WERI-Rb-1 (cell line): Measurements from ENCODE around the gene PCDHB4.
"Not testable (repeated sequence)": the region's sequence is repeated elsewhere in the genome, so short reads cannot be mapped to it uniquely, and the experiment has no call there.

Source experiments
- DNase-seq: peaks from one replicate; pipeline ENCODE4 v3.0.0-alpha.2; 2020
- H3K27ac ChIP-seq: fragments of 250-450 bp; sonication (Bioruptor Pico); 2 replicates; pipeline ENCODE4 v1.5.1; 2020; ENCODE audit warnings: mild to moderate bottlenecking, moderate library complexity
- H3K27me3 ChIP-seq: fragments of 250-450 bp; sonication (Bioruptor Pico); 2 replicates; pipeline ENCODE4 v1.5.1; 2021; ENCODE audit warnings: mild to moderate bottlenecking, low read depth, moderate library complexity; ENCODE audit not compliant: insufficient read depth, severe bottlenecking
- H3K36me3 ChIP-seq: fragments of 250-450 bp; sonication (Bioruptor Pico); 2 replicates; pipeline ENCODE4 v1.5.1; 2020; ENCODE audit warnings: mild to moderate bottlenecking, moderate library complexity
- H3K4me3 ChIP-seq: 2 replicates; pipeline ENCODE4 v1.5.1; 2011; ENCODE audit warnings: low read depth, mild to moderate bottlenecking, control low read depth, low read length
- H3K9me3 ChIP-seq: fragments of 250-450 bp; sonication (Bioruptor Pico); 2 replicates; pipeline ENCODE4 v1.5.1; 2021; ENCODE audit warnings: mild to moderate bottlenecking, moderate library complexity; ENCODE audit not compliant: severe bottlenecking
- CTCF ChIP-seq: IDR thresholded peaks from 2 replicates; pipeline ENCODE4 v1.5.1; 2011; ENCODE audit warnings: low read depth, mild to moderate bottlenecking, control low read depth, inconsistent platforms, low read length

PCDHB4 gene

GRCh38 chr5:141095263-141095641 lies 26.4 kb upstream of the PCDHB4 start:
- Histone ChIP-seq H3K4me3 (peak overlapping the region; percentile 74), H3K9me3 (peaks cover 7% of the 10 kb centered on the region), H3K36me3 (peaks cover 11% of the 10 kb centered on the region), H3K27me3 (no peaks in the 10 kb centered on the region), H3K27ac (no peak overlapping the region; the same call in 1 of the 2 replicates)
- no peak for DNase-seq
- TF ChIP-seq CTCF, result no peak

- not testable (repeated sequence) for H3K9me3 ChIP-seq, H3K4me3 ChIP-seq, H3K27me3 ChIP-seq, DNase-seq, H3K27ac ChIP-seq
- peaks cover 11% of the 10 kb centered on the region for H3K36me3 ChIP-seq
These were observed 25.4 kb upstream of the PCDHB4 start for GRCh38 chr5:141096181-141096580.

DNA sequence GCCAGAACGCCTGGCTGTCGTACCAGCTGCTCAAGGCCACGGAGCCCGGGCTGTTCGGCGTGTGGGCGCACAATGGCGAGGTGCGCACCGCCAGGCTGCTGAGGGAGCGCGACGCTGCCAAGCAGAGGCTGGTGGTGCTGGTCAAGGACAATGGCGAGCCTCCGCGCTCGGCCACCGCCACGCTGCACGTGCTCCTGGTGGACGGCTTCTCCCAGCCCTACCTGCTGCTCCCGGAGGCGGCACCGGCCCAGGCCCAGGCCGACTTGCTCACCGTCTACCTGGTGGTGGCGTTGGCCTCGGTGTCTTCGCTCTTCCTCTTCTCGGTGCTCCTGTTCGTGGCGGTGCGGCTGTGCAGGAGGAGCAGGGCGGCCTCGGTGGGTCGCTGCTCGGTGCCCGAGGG lies 25.0 kb upstream of the PCDHB4 start:
- not testable (repeated sequence) for H3K27ac ChIP-seq, H3K27me3 ChIP-seq, H3K9me3 ChIP-seq, H3K4me3 ChIP-seq, DNase-seq
- peaks cover 11% of the 10 kb centered on the region for H3K36me3 ChIP-seq

- DNase-seq, result no peak
- Histone ChIP-seq H3K36me3 (peaks cover 11% of the 10 kb centered on the region), H3K9me3 (peaks cover 5% of the 10 kb centered on the region), H3K4me3 (no peak within 1 kb of the TSS), H3K27me3 (no peaks in the 10 kb centered on the region), H3K27ac (no peak within 1 kb of the TSS)
- peak; percentile 20; the same call in 1 of the 2 replicates for TF ChIP-seq CTCF
These were observed 21.3 kb upstream of the PCDHB4 start, which contains the start of gene PCDHB3 for GRCh38 chr5:141100243-141100805. PCDHB3 (plus strand) TSS chr5:141100473; CDS start chr5:141100650, 177 bp downstream.

DNA sequence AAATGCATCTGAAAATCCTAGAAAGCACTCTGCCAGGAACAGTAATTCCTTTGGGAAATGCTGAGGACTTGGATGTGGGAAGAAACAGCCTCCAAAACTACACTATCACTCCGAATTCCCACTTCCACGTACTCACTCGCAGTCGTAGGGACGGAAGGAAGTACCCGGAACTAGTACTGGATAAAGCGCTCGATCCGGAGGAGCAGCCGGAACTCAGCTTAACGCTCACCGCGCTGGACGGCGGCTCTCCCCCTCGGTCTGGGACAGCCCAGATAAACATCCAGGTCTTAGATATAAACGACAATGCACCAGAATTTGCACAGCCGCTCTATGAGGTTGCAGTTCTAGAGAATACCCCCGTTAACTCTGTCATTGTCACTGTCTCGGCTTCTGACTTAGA lies 20.6 kb upstream of the PCDHB4 start:
- H3K9me3 ChIP-seq, result no peaks in the 10 kb centered on the region
- no peaks in the 10 kb centered on the region for H3K27me3 ChIP-seq
- H3K27ac ChIP-seq, result no peak overlapping the region
- no peak for TF ChIP-seq CTCF
- peaks cover 5% of the 10 kb centered on the region for H3K36me3 ChIP-seq
- no peak overlapping the region for H3K4me3 ChIP-seq
- DNase-seq, result no peak

GRCh38 chr5:141102070-141102469 lies 19.5 kb upstream of the PCDHB4 start:
- H3K27ac ChIP-seq, H3K36me3 ChIP-seq, DNase-seq, H3K27me3 ChIP-seq, H3K9me3 ChIP-seq, H3K4me3 ChIP-seq: not testable (repeated sequence)

GRCh38 chr5:141102471-141102870 lies 19.1 kb upstream of the PCDHB4 start:
- not testable (repeated sequence) for H3K9me3 ChIP-seq, H3K36me3 ChIP-seq, H3K27ac ChIP-seq, H3K4me3 ChIP-seq, H3K27me3 ChIP-seq, DNase-seq

DNA sequence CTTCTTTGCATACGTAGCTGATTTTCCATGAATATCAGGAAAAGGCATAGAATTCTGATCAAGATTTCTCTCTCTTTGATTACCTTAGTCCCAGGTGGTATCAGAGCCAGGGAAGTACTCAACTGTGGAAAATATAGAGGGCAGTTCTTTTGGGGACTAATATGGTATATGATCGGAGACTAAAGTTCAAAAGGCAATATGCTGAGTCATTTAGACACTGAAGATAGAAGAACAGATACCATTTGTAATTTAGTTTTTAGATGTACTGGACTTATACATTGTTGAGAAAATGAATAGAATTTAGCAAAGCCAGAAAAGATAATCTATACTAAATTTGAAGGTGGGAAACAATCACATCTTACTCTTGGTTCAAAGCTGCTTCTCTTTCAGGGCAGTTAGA lies 16.3 kb upstream of the PCDHB4 start:
- H3K36me3 ChIP-seq, result no peaks in the 10 kb centered on the region; the same call in 1 of the 2 replicates
- no peak overlapping the region for H3K4me3 ChIP-seq
- no peak for TF ChIP-seq CTCF
- no peaks in the 10 kb centered on the region for H3K27me3 ChIP-seq
- H3K9me3 ChIP-seq, result no peaks in the 10 kb centered on the region
- no peak overlapping the region for H3K27ac ChIP-seq
- no peak for DNase-seq
